ENCODE data around the gene NUPR1. TPM values are rescaled to one million over a fixed set of nuclear protein-coding genes. Genes with fewer than 3 reads are reported as not detected.

The NUPR1 gene
- total and polyA plus RNA-seq, 2 of the 13 experiments (the other 11 are each of a cell fraction or from before 2014, with no cell fraction given) = 18.0 to 25.6 TPM

- CTCF ChIA-PET (ENCODE audit: low intra/inter-chr PET ratio, low total read pairs) = no interaction called here
- Histone ChIP-seq H3K4me2 (ENCODE audit: low read depth, low read length) (peak overlapping the region; percentile 71), H3K9ac (ENCODE audit: insufficient read depth, low read depth, low read length) (peak overlapping the region; percentile 63), H3K27ac (ENCODE audit: extremely low read length, insufficient read depth, low read length) (peak overlapping the region; percentile 80), H3K36me3 (replicated peaks in 1 of 2; ENCODE audit: control insufficient read depth in 1 of 2, insufficient read depth in 2 of 2, low read length in 2 of 2) (no peaks in the 10 kb centered on the region), H3K27me3 (ENCODE audit: control insufficient read depth in 1 of 2, insufficient read depth in 2 of 2, low read length in 2 of 2) (no peaks in the 10 kb centered on the region), H3K4me3 (replicated peaks in 1 of 3; ENCODE audit: insufficient read depth in 1 of 3, low read depth in 2 of 3, low read length in 3 of 3) (no peak overlapping the region), H2AFZ (ENCODE audit: low read length) (no peak overlapping the region), H3K79me2 (ENCODE audit: insufficient read depth, low read length) (no peaks in the 10 kb centered on the region), H3K9me3 (ENCODE audit: low read length) (no peaks in the 10 kb centered on the region), H3K4me1 (ENCODE audit: insufficient read depth, low read length) (peaks cover 83% of the 10 kb centered on the region), H4K20me1 (ENCODE audit: insufficient read depth, low read length) (no peaks in the 10 kb centered on the region)
- in situ Hi-C loops (cut with HindIII; ENCODE audit: extremely low pct_ligation_motif_present, low pct_unique_long_range_greater_than_20kb) (no loop called here), intact Hi-C loops (cut with micrococcal nuclease; ENCODE audit: unreplicated experiment) (no loop called here)
- no TSS peak for BruUV-seq (replicated peaks)
- 53% methylated on average over 5 of the region's 5 CpGs for WGBS (ENCODE audit: low lambda C conversion rate)
- no peak for DNase-seq (ENCODE audit: low spot score)
- no peak for FAIRE-seq
- POLR2A ChIA-PET = interaction anchor here (1.5 to 3.0 kb wide), 2 partner anchors 11 to 36 kb away, joined by 4 to 23 read pairs; partner anchors contain the start of genes CLN3 and NUPR1
- no peak for ATAC-seq
- TF ChIP-seq DBP (CRISPR knock-in tag; IDR thresholded peaks at IDR 0.05; ENCODE audit: not compliant biosample characterization) (no peak), ZNF607 (CRISPR knock-in tag; IDR thresholded peaks at IDR 0.05; ENCODE audit: borderline replicate concordance) (peak; percentile 49; the same call in 1 of the 2 replicates), HDAC1 (CRISPR knock-in tag; IDR thresholded peaks at IDR 0.05) (peak; percentile 39; the same call in 1 of the 2 replicates), ISX (CRISPR knock-in tag; conservative IDR thresholded peaks at IDR 0.05) (no peak), HMGXB4 (CRISPR knock-in tag; IDR thresholded peaks at IDR 0.05; ENCODE audit: borderline replicate concordance in 1 of 2, low read depth in 1 of 2) (no peak), GABPA (IDR thresholded peaks at IDR 0.05; ENCODE audit: low read depth, low read length) (no peak), GABPA (CRISPR knock-in tag; IDR thresholded peaks at IDR 0.05; ENCODE audit: low read depth) (no peak), HOXA7 (CRISPR knock-in tag; IDR thresholded peaks at IDR 0.05) (no peak), TFDP2 (CRISPR knock-in tag; IDR thresholded peaks at IDR 0.05) (no peak), ZNF205 (CRISPR knock-in tag; IDR thresholded peaks at IDR 0.05) (no peak), KDM6A (CRISPR knock-in tag; IDR thresholded peaks at IDR 0.05; ENCODE audit: low read depth) (no peak), TBX3 (IDR thresholded peaks at IDR 0.05; ENCODE audit: borderline replicate concordance) (no peak), MNT (IDR thresholded peaks at IDR 0.05) (no peak), MIER3 (CRISPR knock-in tag; IDR thresholded peaks at IDR 0.05; ENCODE audit: borderline replicate concordance) (no peak), SKI (IDR thresholded peaks at IDR 0.05; ENCODE audit: partially characterized antibody) (no peak), ZNF784 (CRISPR knock-in tag; IDR thresholded peaks at IDR 0.05; ENCODE audit: borderline replicate concordance) (no peak), TEAD2 (CRISPR knock-in tag; IDR thresholded peaks at IDR 0.05) (no peak), ZNF589 (CRISPR knock-in tag; conservative IDR thresholded peaks at IDR 0.05) (no peak)
Measured at GRCh38 chr16:28527985-28528384, 10.8 kb downstream of the NUPR1 start.
